ENCODE results near the gene SMLR1.

DNA sequence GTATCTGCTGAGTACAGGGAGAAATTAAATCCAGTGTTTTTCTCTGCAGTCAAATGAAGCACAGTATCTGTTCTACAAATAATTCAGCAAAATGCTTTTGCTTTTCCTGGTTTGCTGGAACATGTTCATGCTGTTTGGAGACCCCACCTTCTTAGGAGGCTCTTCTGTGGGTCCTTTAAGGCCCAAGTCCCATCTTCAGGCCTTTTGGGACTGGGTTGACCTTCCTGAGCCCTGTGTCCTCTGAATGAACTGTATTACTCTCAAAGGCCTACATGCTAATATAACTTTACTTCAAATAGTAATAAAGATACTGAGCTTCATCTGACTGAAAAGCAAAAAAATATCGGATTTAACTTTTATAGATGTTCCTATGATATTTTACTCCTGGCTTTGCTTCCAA lies 19.3 kb downstream of the SMLR1 start:
- TF ChIP-seq EZH2phosphoT487 (IDR thresholded peaks at IDR 0.05; ENCODE audit: low read depth), result no peak
- TF ChIP-seq, protein P1, sequence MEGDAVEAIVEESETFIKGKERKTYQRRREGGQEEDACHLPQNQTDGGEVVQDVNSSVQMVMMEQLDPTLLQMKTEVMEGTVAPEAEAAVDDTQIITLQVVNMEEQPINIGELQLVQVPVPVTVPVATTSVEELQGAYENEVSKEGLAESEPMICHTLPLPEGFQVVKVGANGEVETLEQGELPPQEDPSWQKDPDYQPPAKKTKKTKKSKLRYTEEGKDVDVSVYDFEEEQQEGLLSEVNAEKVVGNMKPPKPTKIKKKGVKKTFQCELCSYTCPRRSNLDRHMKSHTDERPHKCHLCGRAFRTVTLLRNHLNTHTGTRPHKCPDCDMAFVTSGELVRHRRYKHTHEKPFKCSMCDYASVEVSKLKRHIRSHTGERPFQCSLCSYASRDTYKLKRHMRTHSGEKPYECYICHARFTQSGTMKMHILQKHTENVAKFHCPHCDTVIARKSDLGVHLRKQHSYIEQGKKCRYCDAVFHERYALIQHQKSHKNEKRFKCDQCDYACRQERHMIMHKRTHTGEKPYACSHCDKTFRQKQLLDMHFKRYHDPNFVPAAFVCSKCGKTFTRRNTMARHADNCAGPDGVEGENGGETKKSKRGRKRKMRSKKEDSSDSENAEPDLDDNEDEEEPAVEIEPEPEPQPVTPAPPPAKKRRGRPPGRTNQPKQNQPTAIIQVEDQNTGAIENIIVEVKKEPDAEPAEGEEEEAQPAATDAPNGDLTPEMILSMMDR (IDR thresholded peaks at IDR 0.05; ENCODE audit: low read depth, low read length), result no peak

Data from OCI-LY3 (cell line).